ENCODE data around the gene ATXN7L1. TPM values are rescaled to one million over a fixed set of nuclear protein-coding genes. Genes with fewer than 3 reads are reported as not detected.

The ATXN7L1 gene
- total RNA-seq, 5 donors from 2014 or later (not counting 1 experiment from before 2014, with no cell fraction given): 42.3 to 54.7 (median 47.4) TPM

DNA sequence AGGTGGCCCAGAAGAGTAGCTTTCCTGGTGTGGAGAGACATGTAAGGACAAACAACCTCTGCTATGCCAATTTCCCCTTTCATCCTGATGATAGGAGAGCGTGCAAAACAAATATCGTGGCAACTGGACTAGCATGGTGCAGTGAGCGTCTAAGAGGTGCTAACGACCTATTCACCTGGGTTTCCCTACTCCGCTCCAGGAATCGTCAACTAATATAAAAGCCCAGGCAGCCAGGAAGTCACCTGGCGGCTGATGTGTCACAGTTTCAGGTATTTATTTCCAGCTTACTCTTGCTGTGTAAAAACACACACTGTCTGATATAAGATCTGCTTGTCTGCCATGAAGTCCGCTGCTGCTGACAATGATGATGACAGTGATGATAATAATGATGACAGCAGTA, 238.6 kb downstream of the ATXN7L1 start:
- Mint-ChIP-seq H3K27ac (no peak overlapping the region), H3K4me3 (no peak overlapping the region), H3K9me3 (no peaks in the 10 kb centered on the region), H3K36me3 (peaks cover 68% of the 10 kb centered on the region), H3K4me1 (no peaks in the 10 kb centered on the region), H3K27me3 (no peaks in the 10 kb centered on the region)
- H3K27me3 ChIP-seq (replicated peaks in 1 of 2; ENCODE audit: control insufficient read depth in 2 of 2, extremely low read depth in 1 of 2, insufficient read depth in 2 of 2, low read length in 1 of 2): no peaks in the 10 kb centered on the region
- ATAC-seq (replicated peaks in 1 of 4): no peak
- H3K4me3 ChIP-seq (ENCODE audit: control insufficient read depth in 1 of 2, extremely low read depth in 1 of 2, low read length in 1 of 2): no peak overlapping the region
- ChIA-PET POLR2A (no interaction called here), CTCF (no interaction called here)
- no peak for DNase-seq
- WGBS (ENCODE audit: insufficient coverage): 97% methylated on average over 5 of the region's 8 CpGs
- H3K27ac ChIP-seq (ENCODE audit: low read length): no peak overlapping the region
- peaks cover 18 to 92% of the 10 kb centered on the region in 2 donors for H3K36me3 ChIP-seq (ENCODE audit: control insufficient read depth in 2 of 2, extremely low read depth in 1 of 2, insufficient read depth in 1 of 2, low read length in 1 of 2)
- H3K9me3 ChIP-seq: no peaks in the 10 kb centered on the region
- no peaks in the 10 kb centered on the region for H3K4me1 ChIP-seq (ENCODE audit: control insufficient read depth in 1 of 2, extremely low read depth in 1 of 2, insufficient read depth in 2 of 2, low read length in 2 of 2)

GRCh38 chr7:105636982-105637381, 239.4 kb downstream of the ATXN7L1 start:
- 80% methylated on average over 5 of the region's 8 CpGs for WGBS (ENCODE audit: insufficient coverage)
- no peak overlapping the region for H3K4me3 ChIP-seq (ENCODE audit: control insufficient read depth in 1 of 2, extremely low read depth in 1 of 2, low read length in 1 of 2)
- H3K36me3 Mint-ChIP-seq: peaks cover 67% of the 10 kb centered on the region
- H3K27me3 Mint-ChIP-seq: no peaks in the 10 kb centered on the region
- ATAC-seq (replicated peaks in 1 of 4) (no peak), DNase-seq (no peak)
- H3K4me3 Mint-ChIP-seq: no peak overlapping the region
- H3K27ac Mint-ChIP-seq: no peak overlapping the region
- no peak overlapping the region for H3K27ac ChIP-seq (ENCODE audit: low read length)
- H3K9me3 Mint-ChIP-seq: no peaks in the 10 kb centered on the region
- H3K4me1 Mint-ChIP-seq: no peaks in the 10 kb centered on the region
- no peaks in the 10 kb centered on the region for H3K4me1 ChIP-seq (ENCODE audit: control insufficient read depth in 1 of 2, extremely low read depth in 1 of 2, insufficient read depth in 2 of 2, low read length in 2 of 2)
- no peaks in the 10 kb centered on the region for H3K27me3 ChIP-seq (replicated peaks in 1 of 2; ENCODE audit: control insufficient read depth in 2 of 2, extremely low read depth in 1 of 2, insufficient read depth in 2 of 2, low read length in 1 of 2)
- CTCF ChIA-PET: interaction anchor here in 1 of 2 donors (0.6 kb wide), 1 partner anchor 252 kb away, joined by 3 read pairs; no protein-coding TSS in a partner anchor
- no peaks in the 10 kb centered on the region for H3K9me3 ChIP-seq
- peaks cover 13 to 89% of the 10 kb centered on the region in 2 donors for H3K36me3 ChIP-seq (ENCODE audit: control insufficient read depth in 2 of 2, extremely low read depth in 1 of 2, insufficient read depth in 1 of 2, low read length in 1 of 2)
- POLR2A ChIA-PET: no interaction called here

GRCh38 chr7:105635197-105635596, 241.2 kb downstream of the ATXN7L1 start:
- Histone ChIP-seq H3K4me3 (ENCODE audit: control insufficient read depth in 1 of 2, extremely low read depth in 1 of 2, low read length in 1 of 2) (no peak overlapping the region), H3K36me3 (ENCODE audit: control insufficient read depth in 2 of 2, extremely low read depth in 1 of 2, insufficient read depth in 1 of 2, low read length in 1 of 2) (peaks cover 26 to 88% of the 10 kb centered on the region in 2 donors), H3K4me1 (ENCODE audit: control insufficient read depth in 1 of 2, extremely low read depth in 1 of 2, insufficient read depth in 2 of 2, low read length in 2 of 2) (no peaks in the 10 kb centered on the region), H3K27ac (ENCODE audit: low read length) (no peak overlapping the region), H3K9me3 (no peaks in the 10 kb centered on the region), H3K27me3 (replicated peaks in 1 of 2; ENCODE audit: control insufficient read depth in 2 of 2, extremely low read depth in 1 of 2, insufficient read depth in 2 of 2, low read length in 1 of 2) (no peaks in the 10 kb centered on the region)
- Mint-ChIP-seq H3K4me1 (no peaks in the 10 kb centered on the region), H3K27ac (no peak overlapping the region), H3K36me3 (peaks cover 72% of the 10 kb centered on the region), H3K27me3 (no peaks in the 10 kb centered on the region), H3K4me3 (no peak overlapping the region), H3K9me3 (no peaks in the 10 kb centered on the region)
- ChIA-PET CTCF (no interaction called here), POLR2A (no interaction called here)
- no peak for DNase-seq
- ATAC-seq (replicated peaks in 1 of 4): no peak
- WGBS (ENCODE audit: insufficient coverage): 88% methylated on average over 2 of the region's 6 CpGs

DNA sequence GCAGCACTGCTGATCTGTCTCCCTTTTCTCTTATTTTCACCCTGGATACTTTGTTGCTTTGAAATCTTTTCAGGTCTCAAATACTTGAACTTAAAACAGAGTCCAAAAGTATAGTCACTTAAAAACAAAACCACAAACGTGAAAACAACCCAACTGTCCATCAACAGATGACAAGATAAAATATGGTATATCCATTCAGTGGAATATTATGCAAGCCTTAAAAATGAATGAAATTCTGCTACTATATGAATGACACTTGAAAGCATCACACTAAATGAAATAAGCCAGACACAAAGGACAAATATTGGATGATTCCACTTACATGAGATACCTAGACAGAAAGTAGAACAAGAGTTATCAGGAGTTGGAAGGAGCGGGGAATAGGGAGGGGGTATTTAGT, 250.4 kb downstream of the ATXN7L1 start:
- Mint-ChIP-seq H3K9me3 (peaks cover 0 to 10% (median 8%) of the 10 kb centered on the region in 3 donors), H3K4me1 (no peaks in the 10 kb centered on the region), H3K27ac (no peak overlapping the region), H3K4me3 (no peak overlapping the region), H3K36me3 (peaks cover 67% of the 10 kb centered on the region), H3K27me3 (no peaks in the 10 kb centered on the region)
- Histone ChIP-seq H3K27ac (ENCODE audit: low read length) (no peak overlapping the region), H3K4me1 (ENCODE audit: control insufficient read depth in 1 of 2, extremely low read depth in 1 of 2, insufficient read depth in 2 of 2, low read length in 2 of 2) (no peaks in the 10 kb centered on the region), H3K27me3 (replicated peaks in 1 of 2; ENCODE audit: control insufficient read depth in 2 of 2, extremely low read depth in 1 of 2, insufficient read depth in 2 of 2, low read length in 1 of 2) (no peaks in the 10 kb centered on the region), H3K4me3 (ENCODE audit: control insufficient read depth in 1 of 2, extremely low read depth in 1 of 2, low read length in 1 of 2) (no peak overlapping the region), H3K36me3 (ENCODE audit: control insufficient read depth in 2 of 2, extremely low read depth in 1 of 2, insufficient read depth in 1 of 2, low read length in 1 of 2) (peaks cover 18 to 60% of the 10 kb centered on the region in 2 donors), H3K9me3 (peaks cover 2% of the 10 kb centered on the region)
- WGBS (ENCODE audit: insufficient coverage): no CpG with 5 or more reads among the region's 2 CpGs
- POLR2A ChIA-PET: no interaction called here
- ATAC-seq (replicated peaks in 1 of 4): no peak
- CTCF ChIA-PET: no interaction called here
- no peak for DNase-seq

DNA sequence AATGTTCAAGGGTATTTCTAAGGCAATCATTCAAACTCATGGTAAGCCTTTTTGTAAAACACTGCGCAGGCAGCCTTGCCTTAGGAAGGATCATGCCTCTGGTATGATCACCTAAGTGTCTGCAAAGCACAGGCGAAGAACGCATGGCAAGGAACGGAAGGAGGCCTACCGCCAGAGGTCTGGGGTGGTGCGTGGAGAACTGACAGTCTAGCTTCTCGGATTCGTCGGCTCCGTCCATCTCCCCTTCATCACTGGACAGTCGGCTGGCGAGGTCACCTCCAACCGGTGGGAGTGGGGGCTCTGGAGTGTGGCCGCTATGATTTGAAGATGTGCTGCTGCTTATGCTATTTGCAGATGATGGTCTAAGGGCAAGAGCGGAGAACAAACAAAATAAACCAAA, 252.5 kb downstream of the ATXN7L1 start:
- Histone ChIP-seq H3K27ac (ENCODE audit: low read length) (no peak overlapping the region), H3K9me3 (peaks cover 2% of the 10 kb centered on the region), H3K4me3 (ENCODE audit: control insufficient read depth in 1 of 2, extremely low read depth in 1 of 2, low read length in 1 of 2) (no peak overlapping the region), H3K36me3 (ENCODE audit: control insufficient read depth in 2 of 2, extremely low read depth in 1 of 2, insufficient read depth in 1 of 2, low read length in 1 of 2) (peaks cover 13 to 61% of the 10 kb centered on the region in 2 donors), H3K27me3 (replicated peaks in 1 of 2; ENCODE audit: control insufficient read depth in 2 of 2, extremely low read depth in 1 of 2, insufficient read depth in 2 of 2, low read length in 1 of 2) (no peaks in the 10 kb centered on the region), H3K4me1 (ENCODE audit: control insufficient read depth in 1 of 2, extremely low read depth in 1 of 2, insufficient read depth in 2 of 2, low read length in 2 of 2) (no peaks in the 10 kb centered on the region)
- ChIA-PET POLR2A (no interaction called here), CTCF (no interaction called here)
- H3K27me3 Mint-ChIP-seq: no peaks in the 10 kb centered on the region
- ATAC-seq (replicated peaks in 1 of 4) (no peak), DNase-seq (no peak)
- H3K4me3 Mint-ChIP-seq: no peak overlapping the region
- H3K36me3 Mint-ChIP-seq: peaks cover 61% of the 10 kb centered on the region
- no peak overlapping the region for H3K27ac Mint-ChIP-seq
- H3K4me1 Mint-ChIP-seq: no peaks in the 10 kb centered on the region
- 100% methylated on average over 6 of the region's 15 CpGs for WGBS (ENCODE audit: insufficient coverage)
- H3K9me3 Mint-ChIP-seq: peaks cover 0 to 10% (median 8%) of the 10 kb centered on the region in 3 donors

DNA sequence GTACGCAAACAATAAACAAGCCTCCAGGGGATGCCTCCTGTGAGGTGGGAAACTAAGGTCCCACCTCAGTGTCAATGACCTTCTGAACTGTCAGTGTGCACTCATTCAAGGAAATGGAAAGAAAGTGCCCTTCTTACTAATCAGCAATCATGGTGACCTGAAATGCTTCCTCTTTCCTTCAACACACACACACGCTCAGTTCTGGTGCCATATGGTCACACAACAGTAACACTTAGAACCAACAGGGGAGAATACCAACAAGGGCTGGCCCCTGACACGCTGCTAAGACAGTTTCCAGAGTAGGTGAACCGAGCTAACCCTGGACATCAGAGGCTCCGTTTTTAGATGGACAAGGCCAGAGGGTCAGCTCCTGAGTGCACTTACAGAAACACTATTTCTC, 253.0 kb downstream of the ATXN7L1 start:
- Histone ChIP-seq H3K9me3 (peaks cover 2% of the 10 kb centered on the region), H3K27me3 (replicated peaks in 1 of 2; ENCODE audit: control insufficient read depth in 2 of 2, extremely low read depth in 1 of 2, insufficient read depth in 2 of 2, low read length in 1 of 2) (no peaks in the 10 kb centered on the region), H3K4me3 (ENCODE audit: control insufficient read depth in 1 of 2, extremely low read depth in 1 of 2, low read length in 1 of 2) (no peak overlapping the region), H3K36me3 (ENCODE audit: control insufficient read depth in 2 of 2, extremely low read depth in 1 of 2, insufficient read depth in 1 of 2, low read length in 1 of 2) (peaks cover 17 to 65% of the 10 kb centered on the region in 2 donors), H3K4me1 (ENCODE audit: control insufficient read depth in 1 of 2, extremely low read depth in 1 of 2, insufficient read depth in 2 of 2, low read length in 2 of 2) (no peaks in the 10 kb centered on the region), H3K27ac (ENCODE audit: low read length) (no peak overlapping the region)
- DNase-seq: no peak
- Mint-ChIP-seq H3K27me3 (no peaks in the 10 kb centered on the region), H3K36me3 (peaks cover 65% of the 10 kb centered on the region), H3K27ac (no peak overlapping the region), H3K9me3 (peaks cover 0 to 10% (median 8%) of the 10 kb centered on the region in 3 donors), H3K4me3 (no peak overlapping the region), H3K4me1 (no peaks in the 10 kb centered on the region)
- no peak for ATAC-seq (replicated peaks in 1 of 4)
- CTCF ChIA-PET: no interaction called here
- POLR2A ChIA-PET: no interaction called here
- WGBS (ENCODE audit: insufficient coverage): 95% methylated on average over 4 of the region's 5 CpGs

DNA sequence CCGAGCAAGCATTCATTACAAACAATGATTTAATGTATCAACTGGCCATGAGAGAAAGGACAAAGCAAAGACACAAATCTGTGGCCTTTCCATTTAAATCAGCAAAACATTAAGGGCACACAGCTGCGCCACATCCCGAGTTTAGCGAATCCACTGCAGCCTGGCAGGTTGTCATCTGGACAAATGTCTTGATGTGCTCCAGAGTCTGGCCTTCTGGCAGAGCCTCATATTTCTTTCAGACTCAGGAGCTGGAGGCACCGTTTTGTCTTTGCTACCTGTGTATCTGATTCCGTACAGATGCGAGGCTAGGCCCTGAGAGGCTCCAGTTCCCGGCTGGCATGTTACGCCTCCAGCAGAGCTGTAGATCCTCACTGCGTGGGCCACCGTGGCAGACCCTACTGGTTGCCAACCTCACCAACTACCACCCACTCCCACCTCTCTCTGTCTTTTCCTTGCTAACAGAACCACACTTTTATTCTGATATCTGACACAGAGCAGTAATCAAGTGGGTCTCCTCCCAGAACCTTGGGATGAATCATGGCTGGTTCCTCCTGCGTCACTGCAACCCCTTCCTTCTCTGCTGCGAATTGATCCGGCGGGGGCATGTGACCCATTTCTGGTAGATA, 254.2 kb downstream of the ATXN7L1 start:
- Mint-ChIP-seq H3K4me3 (no peak overlapping the region), H3K27me3 (no peaks in the 10 kb centered on the region), H3K9me3 (peaks cover 0 to 10% (median 8%) of the 10 kb centered on the region in 3 donors), H3K27ac (no peak overlapping the region), H3K36me3 (peaks cover 66% of the 10 kb centered on the region), H3K4me1 (no peaks in the 10 kb centered on the region)
- POLR2A ChIA-PET: no interaction called here
- Histone ChIP-seq H3K27ac (ENCODE audit: low read length) (no peak overlapping the region), H3K9me3 (peaks cover 2% of the 10 kb centered on the region), H3K4me3 (ENCODE audit: control insufficient read depth in 1 of 2, extremely low read depth in 1 of 2, low read length in 1 of 2) (no peak overlapping the region), H3K4me1 (ENCODE audit: control insufficient read depth in 1 of 2, extremely low read depth in 1 of 2, insufficient read depth in 2 of 2, low read length in 2 of 2) (no peaks in the 10 kb centered on the region), H3K27me3 (replicated peaks in 1 of 2; ENCODE audit: control insufficient read depth in 2 of 2, extremely low read depth in 1 of 2, insufficient read depth in 2 of 2, low read length in 1 of 2) (no peaks in the 10 kb centered on the region), H3K36me3 (ENCODE audit: control insufficient read depth in 2 of 2, extremely low read depth in 1 of 2, insufficient read depth in 1 of 2, low read length in 1 of 2) (peaks cover 28 to 76% of the 10 kb centered on the region in 2 donors)
- CTCF ChIA-PET: no interaction called here
- no peak for DNase-seq
- ATAC-seq (replicated peaks in 1 of 4): no peak
- WGBS (ENCODE audit: insufficient coverage): 93% methylated on average over 10 of the region's 15 CpGs

Data from T-cell (primary cell).